GM21737 (cell line): Measurements from ENCODE around the gene BMP8A.
"Not testable (repeated sequence)": the region's sequence is repeated elsewhere in the genome, so short reads cannot be mapped to it uniquely, and the experiment has no call there.

ENCODE experiments used
- ATAC-seq: cut with Tn5 transposase; IDR thresholded peaks from one replicate; pipeline ENCODE4 v1.9.1; 2021; ENCODE audit warnings: mild to moderate bottlenecking, moderate library complexity; ENCODE audit not compliant: unreplicated experiment

Gene BMP8A

DNA sequence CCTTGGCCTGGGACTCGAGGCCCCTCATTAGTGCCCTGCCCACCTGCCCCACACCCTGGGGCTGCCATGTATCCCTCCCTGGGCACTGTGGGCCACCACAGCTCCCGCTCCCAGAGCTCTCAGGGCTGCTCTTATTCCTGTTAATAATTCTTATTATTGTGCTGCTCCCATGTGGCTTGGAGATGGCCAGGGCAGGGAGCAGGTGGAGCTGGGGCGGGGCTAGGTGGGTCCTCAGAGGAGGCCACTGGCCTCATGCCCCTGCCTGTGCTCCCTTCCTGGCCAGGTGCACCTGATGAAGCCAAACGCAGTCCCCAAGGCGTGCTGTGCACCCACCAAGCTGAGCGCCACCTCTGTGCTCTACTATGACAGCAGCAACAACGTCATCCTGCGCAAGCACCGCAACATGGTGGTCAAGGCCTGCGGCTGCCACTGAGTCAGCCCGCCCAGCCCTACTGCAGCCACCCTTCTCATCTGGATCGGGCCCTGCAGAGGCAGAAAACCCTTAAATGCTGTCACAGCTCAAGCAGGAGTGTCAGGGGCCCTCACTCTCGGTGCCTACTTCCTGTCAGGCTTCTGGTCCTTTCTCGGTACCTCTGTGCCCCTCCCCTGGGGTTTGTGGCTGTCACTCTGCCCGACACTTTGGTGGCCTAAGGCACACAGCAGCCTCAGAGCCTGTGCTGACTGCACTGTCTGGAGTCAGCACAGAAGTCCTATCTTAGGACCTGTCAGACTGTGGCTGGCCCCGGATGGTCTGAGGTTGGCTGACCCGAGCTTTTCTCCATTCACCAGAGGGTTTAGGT lies 34.1 kb downstream of the BMP8A start:
- peak; percentile 82 for ATAC-seq

DNA sequence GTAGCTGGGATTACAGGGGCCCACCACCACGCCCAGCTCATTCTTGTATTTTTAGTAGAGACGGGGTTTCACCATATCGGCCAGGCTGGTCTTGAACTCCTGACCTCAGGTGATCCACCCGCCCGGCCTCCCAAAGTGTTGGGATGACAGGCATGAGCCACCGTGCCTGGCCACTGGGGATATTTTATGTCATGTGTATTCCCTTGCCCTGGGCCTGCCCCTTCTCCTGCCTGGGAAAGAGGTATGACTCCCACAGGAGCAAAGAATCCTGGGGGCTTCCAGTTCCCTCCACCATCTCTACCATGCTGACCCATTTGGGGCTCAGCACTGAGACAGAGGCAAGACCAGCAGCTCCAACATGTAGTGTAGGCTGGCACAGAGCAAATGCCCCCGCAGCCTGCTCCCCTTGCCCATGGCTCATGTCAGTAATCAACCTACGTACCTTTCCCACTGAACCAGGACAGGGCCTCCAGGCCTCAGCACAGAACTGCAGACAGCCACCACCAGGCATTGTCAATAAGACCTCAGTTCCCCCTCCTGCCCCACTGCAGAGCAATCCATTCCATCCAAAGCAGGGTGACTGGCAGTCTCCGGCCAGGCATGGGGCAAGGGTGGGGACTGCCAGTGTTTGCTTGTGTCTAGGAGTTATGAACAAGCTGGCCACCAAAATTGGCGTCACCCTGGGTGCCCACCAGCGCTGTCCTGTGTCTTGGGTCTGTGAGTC lies 35.2 kb downstream of the BMP8A start:
- ATAC-seq, result no peak

DNA sequence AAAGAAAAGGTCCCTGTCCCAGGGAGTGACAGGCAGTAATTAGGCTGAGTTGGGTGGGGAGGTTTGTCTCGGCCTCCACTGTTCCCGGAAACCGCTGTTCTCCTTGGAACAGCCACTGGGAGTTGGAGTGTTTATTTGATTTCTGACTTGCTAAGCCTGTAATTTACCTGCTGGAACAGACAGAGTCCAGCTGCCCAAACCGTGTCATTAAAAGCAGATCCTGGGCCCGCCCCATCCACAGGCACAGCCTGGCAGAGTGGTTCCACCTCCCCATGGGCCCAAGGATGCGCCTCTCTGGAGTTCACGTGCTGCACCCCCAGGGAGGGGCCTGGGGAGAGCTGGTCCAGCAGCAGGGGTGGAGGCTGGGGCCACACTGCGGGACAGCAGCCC lies 35.7 kb downstream of the BMP8A start:
- not testable (repeated sequence) for ATAC-seq

DNA sequence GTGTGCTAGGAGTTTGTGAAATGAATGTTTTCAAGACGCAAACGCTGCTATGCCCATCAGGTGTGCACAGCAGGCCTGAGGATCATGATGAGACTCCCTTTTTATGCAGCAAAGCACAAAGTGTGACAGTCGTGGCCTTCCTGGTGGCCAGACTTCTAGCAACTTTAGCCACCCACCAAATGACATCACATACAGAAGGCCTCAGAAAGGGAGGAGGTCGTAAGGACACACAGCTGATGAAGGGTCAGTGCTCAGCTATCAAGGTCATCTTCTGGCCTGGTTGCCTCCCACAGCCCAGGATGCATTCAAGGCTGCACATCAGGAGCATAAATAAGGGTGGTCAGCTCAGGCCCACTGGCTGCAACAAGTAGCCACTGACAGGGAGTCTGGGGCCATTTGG lies 36.6 kb downstream of the BMP8A start:
- no peak for ATAC-seq

DNA sequence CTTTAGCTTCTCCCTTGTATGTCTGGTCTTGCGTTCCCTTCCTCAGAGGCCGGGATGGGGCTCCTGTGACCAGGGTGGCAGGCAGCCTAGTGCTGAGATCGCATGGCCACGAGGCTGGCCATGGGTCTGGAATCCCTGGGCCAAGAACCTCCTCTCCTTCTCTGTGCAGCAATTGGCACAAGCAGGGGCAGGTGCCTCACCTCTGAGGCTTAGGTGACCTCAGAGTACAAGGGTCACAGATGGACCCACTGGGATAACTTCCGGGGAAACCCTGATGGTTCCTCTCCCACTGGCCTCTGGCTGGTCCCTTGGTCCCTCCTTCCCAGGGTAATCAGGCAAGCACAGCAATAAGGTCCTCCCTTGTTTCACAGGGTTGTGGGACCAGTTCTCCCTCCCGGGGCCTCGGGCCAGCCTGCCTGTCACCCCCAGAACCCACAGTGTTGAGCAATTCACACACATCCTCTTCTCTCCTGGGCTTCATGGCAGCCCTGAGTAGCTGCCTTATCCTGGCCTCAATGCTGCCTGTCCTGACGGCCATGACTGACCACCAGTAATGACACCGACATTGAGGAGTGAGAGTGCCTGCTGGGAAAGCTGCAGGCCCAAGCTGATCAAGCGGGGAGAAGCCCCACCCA lies 38.6 kb downstream of the BMP8A start:
- no peak for ATAC-seq

DNA sequence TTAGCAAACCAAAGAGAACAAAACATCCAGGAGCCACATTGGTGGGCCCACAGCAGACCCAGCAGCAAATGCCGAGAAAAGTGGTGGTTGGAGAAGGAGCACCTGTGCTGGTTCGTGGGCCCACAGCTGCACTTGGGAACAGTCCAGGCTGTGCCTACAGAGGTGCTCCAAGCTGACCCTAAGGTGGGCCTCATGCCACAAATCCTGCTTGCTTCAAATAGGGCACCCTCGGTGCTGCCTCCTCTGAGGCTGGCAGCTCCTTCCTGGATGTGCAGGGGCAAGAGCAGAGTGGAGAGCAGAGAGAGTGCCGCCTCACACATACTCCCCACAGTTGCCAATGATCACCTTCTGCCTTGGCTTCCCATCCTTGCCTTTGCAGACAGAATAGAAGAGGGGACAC lies 40.1 kb downstream of the BMP8A start:
- ATAC-seq, result no peak

DNA sequence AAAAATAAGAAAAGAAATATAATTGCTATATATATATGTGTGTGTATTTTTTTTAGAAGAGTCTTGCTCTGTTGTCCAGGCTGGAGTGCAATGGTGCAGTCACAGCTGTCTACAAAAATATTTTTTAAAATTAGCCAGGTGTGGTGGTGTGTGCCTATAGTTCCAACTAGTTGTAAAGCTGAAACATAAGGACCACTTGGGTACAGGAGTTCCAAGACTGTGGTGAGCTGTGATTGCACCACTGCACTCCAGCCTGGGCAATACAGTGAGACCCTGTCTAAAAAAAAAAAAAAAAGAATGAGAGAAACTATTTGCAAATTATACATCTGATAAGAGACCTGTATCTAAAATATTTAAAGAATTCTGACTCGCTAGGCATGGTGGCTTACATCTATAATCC lies 42.0 kb downstream of the BMP8A start:
- ATAC-seq, result no peak

DNA sequence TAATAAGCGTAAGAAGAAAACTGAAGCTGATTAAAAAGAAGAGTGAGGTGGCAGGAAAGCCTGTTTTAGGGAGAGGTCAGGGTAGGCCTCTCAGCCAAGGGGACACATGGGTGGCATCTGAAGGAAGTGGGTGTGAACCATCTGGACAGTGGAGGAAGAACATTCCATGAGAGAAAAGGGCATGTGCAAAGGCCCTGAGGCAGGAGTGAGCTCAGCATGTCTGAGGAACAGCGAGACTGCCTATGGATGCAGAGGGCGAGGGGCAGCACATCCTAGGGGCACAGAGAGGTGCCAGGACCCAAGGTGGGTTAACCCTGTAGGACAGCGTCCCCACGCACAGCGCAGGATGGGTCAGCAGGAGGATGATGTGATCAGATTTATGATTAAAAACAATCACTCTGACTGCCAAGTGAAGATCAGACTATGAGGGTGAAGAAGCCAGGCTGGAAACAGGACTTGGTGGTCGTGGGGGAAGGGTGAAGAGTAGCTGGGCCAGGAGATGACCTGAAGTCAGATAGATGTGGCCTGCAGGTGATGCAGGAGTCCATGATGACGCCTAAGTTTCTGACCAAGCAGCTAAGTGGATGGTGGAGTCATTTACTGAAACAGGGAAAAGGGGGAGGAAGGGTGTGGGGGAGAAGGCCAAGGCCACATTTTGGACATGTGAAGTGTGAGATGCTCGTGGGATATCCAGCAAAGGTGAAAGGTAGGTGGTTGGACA lies 47.3 kb downstream of the BMP8A start:
- ATAC-seq, result no peak

DNA sequence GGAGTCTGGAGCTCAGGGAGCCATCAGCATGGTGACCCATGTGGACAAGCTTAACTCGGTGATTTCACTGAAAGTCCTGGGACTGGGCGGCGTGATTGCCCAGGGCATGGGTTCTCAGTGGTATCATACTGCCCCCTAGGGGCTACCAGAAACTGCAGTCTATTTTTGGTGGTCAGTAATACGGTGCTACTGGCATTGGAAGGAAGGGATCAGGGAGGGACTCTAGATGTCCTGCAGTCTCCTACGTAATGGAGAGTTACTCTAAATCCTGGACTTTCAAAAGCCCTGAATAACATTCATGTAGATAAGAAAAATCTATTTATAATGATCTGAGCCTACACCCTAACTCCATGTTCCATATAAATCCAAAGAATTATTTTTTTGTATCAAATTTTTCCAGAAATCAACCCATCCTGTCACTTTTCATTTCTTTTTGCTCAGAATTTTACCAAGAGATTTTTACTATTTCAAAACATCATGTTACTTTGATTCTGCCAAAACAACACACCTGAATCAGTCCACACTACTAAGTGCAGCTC lies 47.9 kb downstream of the BMP8A start:
- ATAC-seq, result no peak

DNA sequence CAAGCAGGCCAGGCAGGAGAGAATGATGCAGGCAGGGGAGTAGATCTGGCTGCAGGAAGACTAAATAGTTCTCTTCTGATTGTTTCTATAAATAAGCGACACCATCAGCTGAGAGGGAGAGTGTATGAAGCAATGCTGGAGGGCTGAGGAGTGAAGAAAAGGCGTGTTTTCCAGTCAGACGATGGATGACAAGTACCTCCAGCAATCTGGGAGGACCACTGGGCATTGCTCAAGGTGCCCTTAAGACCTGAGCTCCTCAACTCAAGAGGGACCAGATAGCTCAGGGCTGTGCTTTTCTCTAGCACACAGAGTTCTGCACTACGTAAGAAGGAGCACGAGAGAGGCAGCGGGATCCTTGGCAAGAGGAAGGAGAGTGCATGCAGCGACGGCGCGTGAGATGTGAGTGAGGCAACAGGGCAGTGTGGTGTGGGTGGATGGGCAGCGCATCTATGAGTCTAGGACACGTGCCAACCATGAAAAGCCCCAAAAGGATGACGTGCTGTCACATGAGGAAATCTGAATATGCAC lies 49.1 kb downstream of the BMP8A start:
- no peak for ATAC-seq

DNA sequence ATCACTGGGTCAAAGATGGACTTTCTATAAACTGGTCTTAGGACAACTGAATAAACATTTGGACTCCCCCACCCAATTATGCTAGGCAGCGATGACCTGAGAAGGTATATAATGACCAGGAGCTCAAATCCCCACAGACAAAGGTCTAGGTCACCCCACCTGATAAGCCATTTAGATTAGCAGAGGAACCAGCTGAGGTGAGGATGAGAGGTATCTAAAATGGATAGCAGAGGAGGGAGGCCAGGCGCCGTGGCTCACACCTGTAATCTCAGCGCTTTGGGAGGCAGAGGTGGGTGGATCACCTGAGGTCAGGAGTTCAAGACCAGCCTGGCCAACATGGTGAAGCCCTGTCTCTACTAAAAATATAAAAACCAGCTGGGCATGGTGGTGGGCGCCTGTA lies 51.5 kb downstream of the BMP8A start:
- ATAC-seq, result no peak

DNA sequence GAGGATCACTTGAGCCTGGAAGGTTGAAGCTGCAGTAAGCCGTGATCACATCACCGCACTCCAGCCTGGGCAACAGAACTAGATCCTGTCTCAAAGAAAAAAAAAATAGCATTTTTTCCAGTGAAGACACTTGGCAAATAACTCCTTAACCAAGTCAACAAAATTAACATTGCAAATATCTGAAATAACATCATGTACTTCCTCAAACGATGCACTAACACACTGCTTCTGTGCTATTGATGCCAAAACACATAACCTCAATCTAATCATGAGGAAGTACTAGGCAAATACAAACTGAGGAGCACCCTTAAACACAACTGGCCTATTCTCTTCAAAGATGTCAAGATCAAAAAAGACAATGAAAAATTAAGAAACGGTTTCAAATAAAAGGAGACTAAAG lies 52.9 kb downstream of the BMP8A start:
- ATAC-seq, result no peak

DNA sequence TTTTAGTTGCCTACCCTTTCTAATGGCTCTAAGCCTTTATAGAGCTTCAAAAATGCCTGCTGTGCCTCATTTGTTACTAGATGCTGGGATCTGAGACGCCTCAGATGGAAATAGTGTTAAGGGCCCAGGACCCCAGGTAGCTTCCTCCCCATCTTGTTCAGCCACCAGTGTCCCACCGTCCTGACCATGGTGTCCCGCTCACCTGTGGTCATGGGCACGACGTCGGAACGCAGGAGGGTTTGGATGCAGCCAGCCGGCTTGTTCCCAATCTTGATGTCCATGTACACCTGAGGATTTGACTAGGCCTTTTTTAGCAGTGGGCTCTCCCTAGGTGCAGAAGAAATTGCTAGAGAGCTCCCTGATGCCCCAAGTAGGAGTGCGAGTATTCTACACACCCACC lies 54.1 kb downstream of the BMP8A start:
- ATAC-seq, result no peak

DNA sequence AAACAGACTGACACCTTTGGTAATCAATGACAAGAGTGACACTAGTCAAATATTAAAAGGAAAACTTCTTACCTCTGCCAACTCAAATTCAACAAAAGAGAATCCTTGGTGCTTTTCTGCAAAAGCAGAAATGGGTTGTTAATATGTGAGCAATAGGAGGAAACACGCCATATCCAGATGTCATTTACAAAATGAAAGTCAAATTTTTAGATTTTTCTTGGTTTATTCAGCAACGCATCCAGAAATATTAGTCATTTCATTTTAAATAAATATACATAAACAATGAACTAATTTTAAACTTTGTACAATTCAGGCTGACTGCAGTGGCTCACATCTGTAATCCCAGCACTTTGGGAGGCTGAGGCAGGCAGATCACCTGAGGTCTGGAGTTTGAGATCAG lies 62.8 kb downstream of the BMP8A start:
- ATAC-seq, result no peak

DNA sequence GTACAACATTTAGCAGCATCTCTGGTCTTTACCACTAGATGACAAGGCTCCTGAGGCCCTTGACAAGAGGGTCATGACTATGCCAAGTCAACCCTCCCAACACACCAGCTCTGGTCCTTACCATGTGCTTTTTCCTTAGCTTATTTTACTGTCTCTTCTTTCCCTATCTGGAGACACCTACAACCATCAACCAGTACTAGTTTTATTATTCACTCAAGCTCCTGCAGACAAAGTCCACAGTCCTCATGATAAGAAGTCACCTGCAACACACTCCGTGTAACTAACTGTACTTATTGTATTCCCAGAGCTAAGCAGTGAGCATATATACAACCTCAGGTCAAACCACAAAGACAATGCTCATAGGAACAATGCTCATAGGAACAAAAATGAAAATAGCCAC lies 69.8 kb downstream of the BMP8A start:
- no peak for ATAC-seq

DNA sequence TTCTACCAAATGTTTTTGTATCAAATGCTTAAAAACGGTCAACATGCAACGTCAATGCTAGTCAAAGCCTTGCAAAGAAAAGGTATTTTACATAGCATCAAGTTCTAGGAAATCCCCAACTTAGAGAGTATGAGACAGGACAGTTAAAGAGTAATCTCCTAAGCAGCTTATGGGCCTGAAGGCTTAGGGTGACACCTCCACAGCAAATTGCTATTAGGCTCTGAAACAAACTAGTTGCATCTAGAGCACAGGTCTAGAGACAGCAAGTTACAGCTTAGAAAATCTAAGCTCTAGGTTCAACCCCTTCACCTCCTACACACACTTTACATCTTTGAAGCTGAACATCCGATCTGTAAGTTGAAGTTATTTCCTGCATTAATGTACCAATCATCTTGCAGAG lies 71.5 kb downstream of the BMP8A start:
- no peak for ATAC-seq

DNA sequence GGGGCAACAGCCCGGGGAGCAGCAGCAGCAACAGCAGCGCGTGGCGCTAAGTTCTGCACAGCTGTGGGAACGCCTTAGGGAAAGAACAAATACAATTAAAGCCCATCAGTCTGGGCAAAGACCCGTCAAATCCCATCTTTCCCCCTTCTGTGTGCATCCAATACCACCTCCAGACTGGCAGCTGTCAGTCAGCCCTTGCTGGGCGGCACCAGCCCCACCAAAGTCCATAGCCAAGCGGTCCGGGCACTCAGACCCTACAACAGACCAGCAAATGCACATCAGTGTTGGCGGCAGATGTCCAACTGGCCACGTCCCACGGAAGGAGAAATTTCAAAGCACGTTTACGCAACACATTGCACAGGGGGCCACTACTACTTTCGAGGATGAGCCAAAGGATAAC lies 72.2 kb downstream of the BMP8A start:
- ATAC-seq, result no peak

DNA sequence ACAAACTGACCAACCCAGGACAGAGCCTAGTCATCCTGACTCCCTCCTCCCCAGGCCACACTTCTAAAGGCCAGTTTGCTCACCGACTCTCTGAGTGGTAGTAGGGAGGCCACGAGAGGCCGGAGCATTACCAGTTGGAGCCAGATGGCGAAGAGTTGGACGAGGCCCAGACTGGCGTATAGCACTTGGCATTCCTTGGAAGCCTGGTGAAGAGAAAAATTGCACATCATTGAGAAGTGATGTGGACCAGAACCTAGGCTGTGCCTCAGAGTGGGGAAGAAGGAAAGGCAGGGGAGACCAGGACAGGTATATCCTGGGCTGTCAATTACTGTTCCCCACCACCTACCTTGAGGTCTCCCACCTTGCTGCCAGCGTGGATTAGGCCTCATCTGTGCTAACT lies 72.9 kb downstream of the BMP8A start:
- ATAC-seq, result no peak

DNA sequence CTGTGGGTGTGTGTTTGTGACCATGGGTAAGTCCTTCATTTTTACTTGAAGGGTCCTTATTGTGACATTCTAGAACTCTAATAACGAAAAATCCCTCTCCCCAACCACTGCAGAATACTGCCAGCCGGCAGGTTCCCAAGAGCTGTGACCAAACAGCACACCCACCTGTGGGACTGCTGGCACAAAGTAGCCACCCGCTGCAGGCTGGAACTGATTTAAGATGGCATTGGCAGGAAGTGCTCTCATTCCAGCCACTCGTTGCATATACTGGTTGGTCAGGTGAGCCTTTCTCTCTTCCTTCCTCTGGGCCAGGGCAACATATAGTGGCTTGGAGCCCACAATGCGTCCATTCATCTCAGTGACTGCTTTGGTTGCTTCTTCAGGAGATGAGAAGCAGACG lies 73.5 kb downstream of the BMP8A start:
- no peak for ATAC-seq

DNA sequence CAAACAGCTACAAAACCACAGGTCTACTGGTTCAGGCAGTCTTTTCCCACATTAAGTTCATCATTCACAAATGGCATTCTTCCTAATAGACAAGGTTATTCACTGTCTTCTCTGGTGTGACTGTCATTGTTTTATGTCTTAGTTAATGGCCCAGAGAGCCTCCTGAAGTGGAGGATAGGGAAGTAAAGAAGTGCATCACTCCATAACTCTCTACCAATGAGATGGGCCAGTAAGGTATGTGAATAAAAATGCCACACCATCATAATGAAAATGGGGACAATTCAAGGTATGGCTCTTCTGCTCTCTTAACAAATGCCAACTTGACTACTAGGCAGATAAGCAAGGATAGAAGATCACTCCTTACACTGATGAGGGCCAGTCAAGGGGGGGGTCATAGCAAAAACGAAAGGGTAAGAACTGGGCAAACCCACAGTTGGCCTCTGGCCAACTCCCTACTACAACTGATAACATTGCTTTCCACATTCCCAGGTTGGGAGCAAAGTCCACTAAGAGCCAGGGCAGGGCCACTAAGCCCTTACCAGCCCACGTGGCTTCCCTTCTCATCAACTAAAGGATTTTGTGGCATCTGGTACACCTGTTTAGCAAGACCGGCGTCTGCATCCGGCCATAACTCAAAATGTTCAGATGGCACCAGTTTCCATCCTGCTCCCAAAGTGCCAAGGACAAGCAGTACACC lies 75.2 kb downstream of the BMP8A start:
- ATAC-seq, result no peak
